GM20431 (cell line): ENCODE results near the gene CEP97.
"Not testable (repeated sequence)": the region's sequence is repeated elsewhere in the genome, so short reads cannot be mapped to it uniquely, and the experiment has no call there.

Source experiments
- in situ Hi-C: fragments of 300-500 bp; cut with MseI, MboI; formaldehyde crosslinking; loops from one replicate; pipeline ENCODE4 v1.15.0; 2020; ENCODE audit warnings: low sequenced_read_pairs; ENCODE audit not compliant: unreplicated experiment

The CEP97 gene

GRCh38 chr3:101753386-101754113 lies 29.1 kb downstream of the CEP97 start:
- in situ Hi-C loops, result not testable (repeated sequence)

- in situ Hi-C loops, result no loop called here
Measured at GRCh38 chr3:101758224-101758623, 33.8 kb downstream of the CEP97 start.

GRCh38 chr3:101762041-101762646 lies 37.7 kb downstream of the CEP97 start:
- in situ Hi-C loops, result no loop called here

- in situ Hi-C loops, result not testable (repeated sequence)
Measured at GRCh38 chr3:101777745-101778281, 53.4 kb downstream of the CEP97 start.

- in situ Hi-C loops, result no loop called here
Measured at GRCh38 chr3:101778385-101779046, 54.1 kb downstream of the CEP97 start.

- in situ Hi-C loops, result no loop called here
Measured at GRCh38 chr3:101779047-101779821, 54.8 kb downstream of the CEP97 start, which contains the start of gene NXPE3. TSS of gene NXPE3 (plus strand) at chr3:101779211. CDS start at chr3:101785597, 6,386 bp downstream.

GRCh38 chr3:101779822-101780381 lies 55.5 kb downstream of the CEP97 start:
- in situ Hi-C loops, result no loop called here

GRCh38 chr3:101780661-101781060 lies 56.2 kb downstream of the CEP97 start:
- in situ Hi-C loops, result no loop called here

GRCh38 chr3:101781166-101781565 lies 56.8 kb downstream of the CEP97 start:
- in situ Hi-C loops, result no loop called here

GRCh38 chr3:101784855-101785613 lies 60.6 kb downstream of the CEP97 start:
- in situ Hi-C loops, result no loop called here

- in situ Hi-C loops, result no loop called here
Measured at GRCh38 chr3:101791778-101792177, 67.4 kb downstream of the CEP97 start.

GRCh38 chr3:101796077-101796680 lies 71.8 kb downstream of the CEP97 start:
- in situ Hi-C loops, result no loop called here

GRCh38 chr3:101801174-101801573 lies 76.8 kb downstream of the CEP97 start:
- in situ Hi-C loops, result loop anchor here (25.0 kb wide), 1 partner anchor 736 kb away; no protein-coding TSS in a partner anchor

GRCh38 chr3:101802179-101802578 lies 77.8 kb downstream of the CEP97 start:
- in situ Hi-C loops, result loop anchor here (25.0 kb wide), 1 partner anchor 735 kb away; no protein-coding TSS in a partner anchor

GRCh38 chr3:101803173-101803782 lies 78.9 kb downstream of the CEP97 start:
- in situ Hi-C loops, result loop anchor here (25.0 kb wide), 1 partner anchor 734 kb away; no protein-coding TSS in a partner anchor

GRCh38 chr3:101803939-101804338 lies 79.5 kb downstream of the CEP97 start:
- in situ Hi-C loops, result loop anchor here (25.0 kb wide), 1 partner anchor 733 kb away; no protein-coding TSS in a partner anchor

- in situ Hi-C loops, result loop anchor here (25.0 kb wide), 1 partner anchor 731 kb away; no protein-coding TSS in a partner anchor
Measured at GRCh38 chr3:101806491-101806890, 82.1 kb downstream of the CEP97 start.

- in situ Hi-C loops, result loop anchor here (25.0 kb wide), 1 partner anchor 729 kb away; no protein-coding TSS in a partner anchor
Measured at GRCh38 chr3:101807888-101808287, 83.5 kb downstream of the CEP97 start.
